ENCODE measurements around the gene WDR88. TPM values are rescaled to one million over a fixed set of nuclear protein-coding genes. Genes with fewer than 3 reads are reported as not detected.

Gene WDR88
- total and polyA plus RNA-seq, 2 of the 8 experiments (the other 6 are each of a cell fraction or from before 2014, with no cell fraction given) = not detected

- CTCF ChIA-PET (ENCODE audit: partially characterized antibody) = interaction anchor here (1.3 kb wide), 1 partner anchor 9 kb away, joined by 4 read pairs; no protein-coding TSS in a partner anchor
- Histone ChIP-seq H3K4me3 (ENCODE audit: extremely low read depth in 1 of 4, insufficient read depth in 2 of 4, low read depth in 3 of 4, low read length in 4 of 4) (no peak overlapping the region), H3K4ac (replicated peaks; ENCODE audit: insufficient read length, low read depth, low read length) (no peak overlapping the region), H3K23me2 (ENCODE audit: low read depth, low read length) (no peaks in the 10 kb centered on the region; the same call in 1 of the 2 replicates), H2BK15ac (ENCODE audit: low read length) (no peak overlapping the region), H3K9ac (replicated peaks in 1 of 4; ENCODE audit: extremely low read depth in 1 of 4, low read depth in 3 of 4, low read length in 3 of 4) (no peak overlapping the region), H4K20me1 (replicated peaks in 1 of 2; ENCODE audit: control insufficient read depth in 1 of 2, insufficient read depth in 2 of 2, low read length in 2 of 2) (no peaks in the 10 kb centered on the region), H2BK12ac (ENCODE audit: low read depth, low read length) (no peak overlapping the region), H4K91ac (replicated peaks; ENCODE audit: insufficient read length, low read length) (no peak overlapping the region), H3K4me1 (replicated peaks in 1 of 4; ENCODE audit: control insufficient read depth in 3 of 4, insufficient read depth in 4 of 4, low read length in 3 of 4) (no peaks in the 10 kb centered on the region), H4K8ac (ENCODE audit: extremely low read depth, insufficient read depth, low read length) (no peak overlapping the region), H3K4me2 (ENCODE audit: insufficient read depth in 1 of 2, low read depth in 2 of 2, low read length in 2 of 2) (no peak overlapping the region), H3K9me3 (ENCODE audit: insufficient read depth in 2 of 2, low read depth in 1 of 2, low read length in 1 of 2) (0 out of 4 replicates have a peak, but pooled peaks cover 0 to 4% of the 10 kb centered on the region in 2 experiments), H2BK5ac (ENCODE audit: low read depth, low read length) (no peak overlapping the region), H2BK20ac (ENCODE audit: low read length) (no peak overlapping the region), H3K18ac (ENCODE audit: extremely low read depth, low read length) (no peak overlapping the region), H2AK5ac (ENCODE audit: low read depth, low read length) (no peak overlapping the region), H3K79me1 (ENCODE audit: low read depth, low read length) (no peaks in the 10 kb centered on the region), H3K14ac (ENCODE audit: insufficient read length) (no peak overlapping the region), H3K36me3 (ENCODE audit: control insufficient read depth in 2 of 4, insufficient read depth in 4 of 4, low read length in 3 of 4) (no peaks in the 10 kb centered on the region), H3K23ac (ENCODE audit: insufficient read length) (no peak overlapping the region), H2AFZ (ENCODE audit: low read length) (no peak overlapping the region), H3K27ac (ENCODE audit: low read depth, low read length) (no peak overlapping the region), H2BK120ac (replicated peaks; ENCODE audit: low read depth, low read length) (no peak overlapping the region), H3K27me3 (replicated peaks in 1 of 4; ENCODE audit: control insufficient read depth in 3 of 4, extremely low read depth in 1 of 4, insufficient read depth in 3 of 4, low read length in 3 of 4) (no peaks in the 10 kb centered on the region), H4K5ac (ENCODE audit: insufficient read length, low read depth, low read length) (no peak overlapping the region), H3K79me2 (ENCODE audit: control insufficient read depth in 1 of 2, insufficient read depth in 2 of 2, low read length in 2 of 2) (no peaks in the 10 kb centered on the region), H3K56ac (replicated peaks; ENCODE audit: insufficient read length, low read depth, low read length) (no peak overlapping the region)
- FAIRE-seq = no peak
- 93% methylated on average over 1 of the region's 1 CpG; no CpG with 5 or more reads in 1 of the 2 experiments for WGBS, 2 experiments (ENCODE audit: extremely low coverage in 1 of 2, insufficient coverage in 1 of 2, insufficient read length in 1 of 2, insufficient replicate concordance in 2 of 2, low coverage in 1 of 2, low lambda C conversion rate in 2 of 2, missing lambda C conversion rate in 1 of 2)
- TF ChIP-seq TAF1 (IDR thresholded peaks at IDR 0.05; ENCODE audit: low read depth, low read length) (no peak), KDM4A (IDR thresholded peaks at IDR 0.05; ENCODE audit: low read depth, low read length, severe bottlenecking) (no peak), FOSL1 (IDR thresholded peaks at IDR 0.05; ENCODE audit: insufficient read depth, low read depth, low read length) (no peak), EZH2 (IDR thresholded peaks at IDR 0.05; ENCODE audit: low read depth, low read length, severe bottlenecking) (no peak), KDM5A (IDR thresholded peaks at IDR 0.05; ENCODE audit: low read length) (no peak), SP1 (IDR thresholded peaks at IDR 0.05; ENCODE audit: low read depth, low read length) (no peak), PHF8 (conservative IDR thresholded peaks at IDR 0.05; ENCODE audit: low read depth, low read length) (no peak), TEAD4 (IDR thresholded peaks at IDR 0.05; ENCODE audit: low read depth, low read length) (no peak), JUN (IDR thresholded peaks at IDR 0.05; ENCODE audit: low read depth, low read length) (no peak)
- POLR2A ChIA-PET (ENCODE audit: partially characterized antibody) = no interaction called here
- no peak for DNase-seq (ENCODE audit: low read depth in 1 of 2, low spot score in 2 of 2)
These were observed 35.5 kb downstream of the WDR88 start for GRCh38 chr19:33167438-33167837.

All from H1 (cell line).